Type B pancreatic cell (in vitro differentiated cells): ENCODE measurements around the gene FIGNL1. TPM values are rescaled to one million over a fixed set of nuclear protein-coding genes. Genes with fewer than 3 reads are reported as not detected.

Experiments used
- DNase-seq: peaks from one replicate; pipeline ENCODE4 v3.0.0; 2021; ENCODE audit warnings: mixed read lengths; ENCODE audit not compliant: unreplicated experiment; ENCODE audit errors: extremely low spot score
- H3K27ac Mint-ChIP-seq: 2 replicates; pipeline ENCODE4 v1.8.0; 2021; ENCODE audit warnings: mild to moderate bottlenecking, mixed read lengths
- H3K27me3 Mint-ChIP-seq: 2 replicates; pipeline ENCODE4 v1.8.0; 2021; ENCODE audit warnings: mixed read lengths
- H3K36me3 Mint-ChIP-seq: 2 replicates; pipeline ENCODE4 v1.8.0; 2021; ENCODE audit warnings: mixed read lengths
- H3K4me1 Mint-ChIP-seq: one replicate; pipeline ENCODE4 v1.8.0; 2021; ENCODE audit warnings: mixed read lengths; ENCODE audit not compliant: unreplicated experiment
- H3K4me3 Mint-ChIP-seq: 2 replicates; pipeline ENCODE4 v1.8.0; 2021; ENCODE audit warnings: mild to moderate bottlenecking, mixed read lengths
- H3K9me3 Mint-ChIP-seq: 2 replicates; pipeline ENCODE4 v1.8.0; 2021; ENCODE audit warnings: mixed read lengths
- CTCF ChIP-seq: fragments of 200-600 bp; sonication (generic); conservative IDR thresholded peaks from 2 replicates; pipeline ENCODE4 v1.5.0; 2021; ENCODE audit warnings: antibody characterized with exemption, mild to moderate bottlenecking
- total RNA-seq: library from RNA; stranded (reverse); gene quantifications from 2 replicates; pipeline ENCODE4 v1.2.1, GENCODE V29; 2021; ENCODE audit warnings: low replicate concordance

Gene FIGNL1
- total RNA-seq, 1 donor from 2014 or later, result 28.6 TPM

GRCh38 chr7:50396856-50397255 is 53.3 kb downstream of the FIGNL1 start:
- no peaks in the 10 kb centered on the region for H3K36me3 Mint-ChIP-seq
- H3K27me3 Mint-ChIP-seq, result no peaks in the 10 kb centered on the region
- TF ChIP-seq CTCF, result no peak
- no peaks in the 10 kb centered on the region for H3K9me3 Mint-ChIP-seq
- no peak overlapping the region for H3K4me3 Mint-ChIP-seq
- no peaks in the 10 kb centered on the region for H3K4me1 Mint-ChIP-seq
- no peak overlapping the region for H3K27ac Mint-ChIP-seq
- no peak for DNase-seq

- no peaks in the 10 kb centered on the region for H3K4me1 Mint-ChIP-seq
- no peak overlapping the region for H3K27ac Mint-ChIP-seq
- no peak for TF ChIP-seq CTCF
- DNase-seq, result no peak
- H3K9me3 Mint-ChIP-seq, result no peaks in the 10 kb centered on the region
- no peak overlapping the region for H3K4me3 Mint-ChIP-seq
- no peaks in the 10 kb centered on the region for H3K36me3 Mint-ChIP-seq
- no peaks in the 10 kb centered on the region for H3K27me3 Mint-ChIP-seq
Observed at GRCh38 chr7:50394315-50394714, 55.8 kb downstream of the FIGNL1 start.

Other genes starting within 250 kb of the FIGNL1 start
- 1.0 and 2.0 TPM in 2 replicates for gene IKZF1, start 145.6 kb downstream of the FIGNL1 start, total RNA-seq
- 29.9 and 71.9 TPM in 2 replicates for gene DDC, start 115.1 kb upstream of the FIGNL1 start, total RNA-seq